Measurements from ENCODE around the gene TAF10. TPM values are rescaled to one million over a fixed set of nuclear protein-coding genes. Genes with fewer than 3 reads are reported as not detected.

The TAF10 gene
- total and polyA plus RNA-seq, 2 of the 13 experiments (the other 11 are each of a cell fraction or from before 2014, with no cell fraction given): 71.3 to 134 TPM

- TF ChIP-seq GRHL1 (CRISPR knock-in tag; conservative IDR thresholded peaks at IDR 0.05) (no peak), CHCHD3 (CRISPR knock-in tag; IDR thresholded peaks at IDR 0.05) (peak; percentile 62; the same call in 1 of the 2 replicates), SKIL (CRISPR knock-in tag; IDR thresholded peaks at IDR 0.05; ENCODE audit: borderline replicate concordance) (peak; percentile 81), RXRB (CRISPR knock-in tag; IDR thresholded peaks at IDR 0.05; ENCODE audit: borderline replicate concordance) (peak; percentile 73), ZFP37 (CRISPR knock-in tag; IDR thresholded peaks at IDR 0.05; ENCODE audit: borderline replicate concordance) (0 out of 2 replicates have a peak, but pooled peaks have one; percentile 28), CSRNP1 (CRISPR knock-in tag; IDR thresholded peaks at IDR 0.05) (peak; percentile 85; the same call in 1 of the 2 replicates), FLYWCH1 (CRISPR knock-in tag; IDR thresholded peaks at IDR 0.05) (0 out of 2 replicates have a peak, but pooled peaks have one; percentile 65), ZNF737 (CRISPR knock-in tag; IDR thresholded peaks at IDR 0.05; ENCODE audit: borderline replicate concordance) (no peak), PRDM15 (CRISPR knock-in tag; IDR thresholded peaks at IDR 0.05) (no peak), THAP9 (CRISPR knock-in tag; IDR thresholded peaks at IDR 0.05; ENCODE audit: borderline replicate concordance) (peak; percentile 26; the same call in 1 of the 2 replicates), CSRNP2 (CRISPR knock-in tag; conservative IDR thresholded peaks at IDR 0.05; ENCODE audit: low read depth) (no peak; the same call in 1 of the 2 replicates)
Measured at GRCh38 chr11:6603287-6604080, 8.5 kb downstream of the TAF10 start, which contains the start of the genes ILK and RRP8 (continued).

All from HepG2 (cell line).